Measurements from ENCODE around the gene LTBP3. TPM values are rescaled to one million over a fixed set of nuclear protein-coding genes. Genes with fewer than 3 reads are reported as not detected.

Gene LTBP3
- 11.2 and 17.4 TPM in 2 replicates for total RNA-seq (2014; rRNA removed; shearing (Covaris generic))
- 10.0 and 13.8 TPM in 2 replicates for total RNA-seq (2022)
- percentile 33 among the genes with signal in this experiment for Bru-seq, nascent RNA
- BruChase-seq, experiment 1, labeled RNA remaining after a 6-hour chase: percentile 35 among the genes with signal in this experiment
- BruChase-seq, experiment 2, labeled RNA remaining after a 2-hour chase: percentile 40 among the genes with signal in this experiment
- long read RNA-seq, transcript LTBP3-220 (6 exons, 748 nt): major isoform, 8 of 24 reads
- long read RNA-seq, partial matches to known transcripts: 5 of 24 reads
- long read RNA-seq, other reads (novel, unspliced or antisense): 10 of 24 reads

- H3K4me3 ChIP-seq (ENCODE audit: low read depth, low read length, poor library complexity, severe bottlenecking): peak within 1 kb of the TSS; percentile 33
- no peaks in the 10 kb centered on the region for H3K79me2 ChIP-seq (ENCODE audit: insufficient read depth, low read depth, low read length)
- peak within 1 kb of the TSS; percentile 49; the same call in 1 of the 2 replicates for H3K4me2 ChIP-seq (ENCODE audit: low read length)
- DNase-seq (ENCODE audit: low spot score): no peak
- no peaks in the 10 kb centered on the region for H4K20me1 ChIP-seq (ENCODE audit: insufficient read depth, low read length)
- no peak within 1 kb of the TSS for H3K27ac ChIP-seq (ENCODE audit: low read depth, low read length, poor library complexity, severe bottlenecking)
- peaks cover 10% of the 10 kb centered on the region for H3K4me1 ChIP-seq (ENCODE audit: insufficient read depth, low read length, poor library complexity, severe bottlenecking)
- intact Hi-C loops (cut with micrococcal nuclease; ENCODE audit: unreplicated experiment): no loop called here
- no TSS peak for BruUV-seq (replicated peaks)
- POLR2A ChIA-PET: no interaction called here
- H3K36me3 ChIP-seq (ENCODE audit: insufficient read depth, low read length): no peaks in the 10 kb centered on the region
- no peak within 1 kb of the TSS for H2AFZ ChIP-seq (ENCODE audit: low read length)
- TF ChIP-seq EZH2phosphoT487 (IDR thresholded peaks at IDR 0.05; ENCODE audit: borderline replicate concordance, low read depth, low read length): peak; percentile 72; the same call in 1 of the 2 replicates
- TF ChIP-seq CTCF (conservative IDR thresholded peaks at IDR 0.05; ENCODE audit: low read length): no peak
- no peaks in the 10 kb centered on the region for H3K9me2 ChIP-seq (ENCODE audit: insufficient read depth, low read length)
- H3K9me3 ChIP-seq (ENCODE audit: low read length): no peaks in the 10 kb centered on the region
- CTCF ChIA-PET (ENCODE audit: unreplicated experiment): no interaction called here
Observed at GRCh38 chr11:65558002-65558929, at the start of gene LTBP3. Gene LTBP3 (minus strand): TSS chr11:65558359. CDS start chr11:65557959, 400 bp downstream.

GRCh38 chr11:65606876-65607613 lies 48.9 kb upstream of the LTBP3 start:
- no TSS peak for BruUV-seq (replicated peaks)
- CTCF ChIA-PET (ENCODE audit: unreplicated experiment): no interaction called here
- H2AFZ ChIP-seq (ENCODE audit: low read length): no peak overlapping the region
- peaks cover 55% of the 10 kb centered on the region for H3K36me3 ChIP-seq (ENCODE audit: insufficient read depth, low read length)
- no peak overlapping the region for H3K4me3 ChIP-seq (ENCODE audit: low read depth, low read length, poor library complexity, severe bottlenecking)
- H3K9me2 ChIP-seq (ENCODE audit: insufficient read depth, low read length): no peaks in the 10 kb centered on the region
- no peak overlapping the region for H3K27ac ChIP-seq (ENCODE audit: low read depth, low read length, poor library complexity, severe bottlenecking)
- peak; percentile 21 for DNase-seq (ENCODE audit: low spot score)
- no peaks in the 10 kb centered on the region for H3K9me3 ChIP-seq (ENCODE audit: low read length)
- intact Hi-C loops (cut with micrococcal nuclease; ENCODE audit: unreplicated experiment): no loop called here
- H3K4me1 ChIP-seq (ENCODE audit: insufficient read depth, low read length, poor library complexity, severe bottlenecking): peaks cover 32% of the 10 kb centered on the region
- no peak overlapping the region for H3K4me2 ChIP-seq (ENCODE audit: low read length)
- POLR2A ChIA-PET: no interaction called here
- H4K20me1 ChIP-seq (ENCODE audit: insufficient read depth, low read length): no peaks in the 10 kb centered on the region
- H3K79me2 ChIP-seq (ENCODE audit: insufficient read depth, low read depth, low read length): no peaks in the 10 kb centered on the region
- TF ChIP-seq EZH2phosphoT487 (IDR thresholded peaks at IDR 0.05; ENCODE audit: borderline replicate concordance, low read depth, low read length) (no peak), CTCF (conservative IDR thresholded peaks at IDR 0.05; ENCODE audit: low read length) (no peak)

All from OCI-LY7 (cell line).